Prostate gland (tissue), 2 donors: Measurements from ENCODE around the gene BMPR2.

ENCODE experiments used
- POLR2A ChIP-seq: fragments of 450-650 bp; IDR thresholded peaks from one replicate; pipeline ENCODE4 v1.6.1; 2016; ENCODE audit warnings: antibody characterized with exemption, mild to moderate bottlenecking
- TF ChIP-seq, protein P1 (sequence below), 4 experiments: fragments of 200-600 bp in 2 of 4; fragments of 450-650 bp in 2 of 4; sonication (generic) in 2 of 4; IDR thresholded peaks; 1 replicate in 3 of 4; 2 replicates in 1 of 4; pipeline ENCODE4 v1.5.1; 2016 to 2019; ENCODE audit warnings: antibody characterized with exemption in 4 of 4, mild to moderate bottlenecking in 2 of 4, moderate library complexity in 2 of 4

DNA sequence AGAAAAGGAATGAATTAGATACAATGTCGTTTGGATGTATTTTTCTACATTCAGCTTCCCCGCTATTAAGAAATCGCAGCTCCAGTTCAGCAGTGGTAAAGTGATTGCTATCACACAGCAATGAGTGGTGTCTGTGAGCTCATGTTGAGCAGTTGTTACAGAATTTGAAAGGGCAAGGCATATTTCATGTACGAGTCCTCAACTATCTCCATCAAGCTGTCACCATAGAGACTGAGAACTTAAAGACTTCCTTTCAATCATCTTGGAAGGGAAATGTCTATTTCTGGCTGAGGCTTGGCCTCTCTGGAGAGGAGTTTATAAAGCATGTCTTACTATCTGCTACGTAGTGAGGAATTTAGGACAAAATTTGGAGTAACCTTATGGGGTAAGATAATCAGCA, 234.3 kb downstream of the BMPR2 start:
- TF ChIP-seq, protein P1, sequence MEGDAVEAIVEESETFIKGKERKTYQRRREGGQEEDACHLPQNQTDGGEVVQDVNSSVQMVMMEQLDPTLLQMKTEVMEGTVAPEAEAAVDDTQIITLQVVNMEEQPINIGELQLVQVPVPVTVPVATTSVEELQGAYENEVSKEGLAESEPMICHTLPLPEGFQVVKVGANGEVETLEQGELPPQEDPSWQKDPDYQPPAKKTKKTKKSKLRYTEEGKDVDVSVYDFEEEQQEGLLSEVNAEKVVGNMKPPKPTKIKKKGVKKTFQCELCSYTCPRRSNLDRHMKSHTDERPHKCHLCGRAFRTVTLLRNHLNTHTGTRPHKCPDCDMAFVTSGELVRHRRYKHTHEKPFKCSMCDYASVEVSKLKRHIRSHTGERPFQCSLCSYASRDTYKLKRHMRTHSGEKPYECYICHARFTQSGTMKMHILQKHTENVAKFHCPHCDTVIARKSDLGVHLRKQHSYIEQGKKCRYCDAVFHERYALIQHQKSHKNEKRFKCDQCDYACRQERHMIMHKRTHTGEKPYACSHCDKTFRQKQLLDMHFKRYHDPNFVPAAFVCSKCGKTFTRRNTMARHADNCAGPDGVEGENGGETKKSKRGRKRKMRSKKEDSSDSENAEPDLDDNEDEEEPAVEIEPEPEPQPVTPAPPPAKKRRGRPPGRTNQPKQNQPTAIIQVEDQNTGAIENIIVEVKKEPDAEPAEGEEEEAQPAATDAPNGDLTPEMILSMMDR (IDR thresholded peaks at IDR 0.05), result no peak
- TF ChIP-seq POLR2A, result no peak
